Measurements from ENCODE around the gene GLIS2.

Gene GLIS2

GRCh38 chr16:4381935-4382794, 66.3 kb downstream of the GLIS2 start:
- Histone ChIP-seq H3K4me1 (ENCODE audit: low read length) (no peaks in the 10 kb centered on the region), H3K36me3 (replicated peaks; ENCODE audit: low read depth, low read length) (no peaks in the 10 kb centered on the region), H3K4me3 (ENCODE audit: low read length) (no peak overlapping the region), H3K4me2 (ENCODE audit: low read length) (no peak overlapping the region), H3K79me2 (ENCODE audit: low read length) (no peaks in the 10 kb centered on the region), H4K20me1 (ENCODE audit: insufficient read depth, low read length) (no peaks in the 10 kb centered on the region), H3K27me3 (ENCODE audit: low read depth, low read length) (no peaks in the 10 kb centered on the region), H2AFZ (ENCODE audit: low read depth, low read length) (no peak overlapping the region), H3K27ac (ENCODE audit: low read length) (no peak overlapping the region), H3K9me3 (ENCODE audit: insufficient read depth, low read length) (no peaks in the 10 kb centered on the region), H3K9ac (ENCODE audit: low read length) (no peak overlapping the region)
- TF ChIP-seq EZH2phosphoT487 (IDR thresholded peaks at IDR 0.05; ENCODE audit: low read depth), result no peak
- no peak for TF ChIP-seq CTCF (IDR thresholded peaks at IDR 0.05; ENCODE audit: low read depth, low read length)

GRCh38 chr16:4382795-4383357, 67.0 kb downstream of the GLIS2 start:
- H3K9ac ChIP-seq (ENCODE audit: low read length), result no peak overlapping the region
- H3K27ac ChIP-seq (ENCODE audit: low read length), result no peak overlapping the region
- H3K27me3 ChIP-seq (ENCODE audit: low read depth, low read length), result no peaks in the 10 kb centered on the region
- H2AFZ ChIP-seq (ENCODE audit: low read depth, low read length), result no peak overlapping the region
- TF ChIP-seq CTCF (IDR thresholded peaks at IDR 0.05; ENCODE audit: low read depth, low read length) (no peak), EZH2phosphoT487 (IDR thresholded peaks at IDR 0.05; ENCODE audit: low read depth) (no peak)
- H3K79me2 ChIP-seq (ENCODE audit: low read length), result no peaks in the 10 kb centered on the region
- H3K9me3 ChIP-seq (ENCODE audit: insufficient read depth, low read length), result no peaks in the 10 kb centered on the region
- no peaks in the 10 kb centered on the region for H4K20me1 ChIP-seq (ENCODE audit: insufficient read depth, low read length)
- H3K4me3 ChIP-seq (ENCODE audit: low read length), result no peak overlapping the region
- H3K36me3 ChIP-seq (replicated peaks; ENCODE audit: low read depth, low read length), result no peaks in the 10 kb centered on the region
- no peak overlapping the region for H3K4me2 ChIP-seq (ENCODE audit: low read length)
- no peaks in the 10 kb centered on the region for H3K4me1 ChIP-seq (ENCODE audit: low read length)

GRCh38 chr16:4383591-4384444, 68.0 kb downstream of the GLIS2 start:
- Histone ChIP-seq H3K27me3 (ENCODE audit: low read depth, low read length) (no peaks in the 10 kb centered on the region), H3K27ac (ENCODE audit: low read length) (no peak overlapping the region), H3K79me2 (ENCODE audit: low read length) (no peaks in the 10 kb centered on the region), H4K20me1 (ENCODE audit: insufficient read depth, low read length) (no peaks in the 10 kb centered on the region), H3K9ac (ENCODE audit: low read length) (no peak overlapping the region), H2AFZ (ENCODE audit: low read depth, low read length) (no peak overlapping the region), H3K4me1 (ENCODE audit: low read length) (no peaks in the 10 kb centered on the region), H3K4me3 (ENCODE audit: low read length) (no peak overlapping the region), H3K4me2 (ENCODE audit: low read length) (no peak overlapping the region), H3K9me3 (ENCODE audit: insufficient read depth, low read length) (no peaks in the 10 kb centered on the region), H3K36me3 (replicated peaks; ENCODE audit: low read depth, low read length) (no peaks in the 10 kb centered on the region)
- TF ChIP-seq EZH2phosphoT487 (IDR thresholded peaks at IDR 0.05; ENCODE audit: low read depth) (no peak), CTCF (IDR thresholded peaks at IDR 0.05; ENCODE audit: low read depth, low read length) (no peak)

GRCh38 chr16:4384509-4384942, 68.7 kb downstream of the GLIS2 start:
- H3K9me3 ChIP-seq (ENCODE audit: insufficient read depth, low read length), result no peaks in the 10 kb centered on the region
- no peak overlapping the region for H3K4me3 ChIP-seq (ENCODE audit: low read length)
- H3K79me2 ChIP-seq (ENCODE audit: low read length), result no peaks in the 10 kb centered on the region
- no peaks in the 10 kb centered on the region for H3K4me1 ChIP-seq (ENCODE audit: low read length)
- no peak overlapping the region for H3K9ac ChIP-seq (ENCODE audit: low read length)
- no peak overlapping the region for H3K27ac ChIP-seq (ENCODE audit: low read length)
- no peaks in the 10 kb centered on the region for H3K36me3 ChIP-seq (replicated peaks; ENCODE audit: low read depth, low read length)
- no peak overlapping the region for H2AFZ ChIP-seq (ENCODE audit: low read depth, low read length)
- H4K20me1 ChIP-seq (ENCODE audit: insufficient read depth, low read length), result no peaks in the 10 kb centered on the region
- H3K4me2 ChIP-seq (ENCODE audit: low read length), result no peak overlapping the region
- no peaks in the 10 kb centered on the region for H3K27me3 ChIP-seq (ENCODE audit: low read depth, low read length)
- TF ChIP-seq EZH2phosphoT487 (IDR thresholded peaks at IDR 0.05; ENCODE audit: low read depth) (no peak), CTCF (IDR thresholded peaks at IDR 0.05; ENCODE audit: low read depth, low read length) (no peak)

All from OCI-LY3 (cell line).